GM10847 (cell line): ENCODE results near the gene ETV7.

Source experiments
- POLR2A ChIP-seq: IDR thresholded peaks from 2 replicates; pipeline ENCODE4 v1.6.1; 2011; ENCODE audit not compliant: insufficient read length; ENCODE audit errors: extremely low read depth

Gene ETV7

DNA sequence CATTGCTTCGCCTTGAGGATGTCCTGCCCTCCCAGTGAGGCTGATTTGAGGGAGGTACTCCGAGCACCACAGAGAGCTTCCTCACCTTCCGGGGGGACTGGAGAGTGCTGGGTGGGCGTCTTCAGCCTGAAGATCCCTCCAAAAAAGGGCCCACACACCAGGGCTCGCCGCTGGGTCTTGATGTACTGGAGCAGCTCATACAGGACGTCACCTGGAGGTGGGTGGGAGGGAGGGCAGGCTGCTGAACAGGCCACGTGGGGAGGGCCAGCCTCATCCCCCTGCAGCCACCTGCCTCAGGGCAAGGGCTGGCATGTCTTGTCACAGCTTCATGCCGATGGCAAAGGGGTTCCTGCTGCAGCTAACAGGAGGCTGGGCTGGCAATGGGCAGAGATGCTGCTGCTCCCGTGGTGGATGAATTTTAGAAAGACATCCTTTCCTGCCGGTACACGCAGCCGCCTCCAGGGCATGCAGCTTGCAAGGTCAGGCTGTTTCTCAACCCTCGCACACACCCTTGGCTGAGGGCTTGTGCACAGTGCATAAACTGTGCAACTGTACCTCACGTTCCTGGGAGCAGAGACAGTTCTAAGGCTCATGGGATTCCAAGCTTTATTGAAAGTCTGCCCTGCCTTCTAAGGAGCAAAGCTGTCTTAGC is 14.0 kb downstream of the ETV7 start:
- TF ChIP-seq POLR2A = no peak

DNA sequence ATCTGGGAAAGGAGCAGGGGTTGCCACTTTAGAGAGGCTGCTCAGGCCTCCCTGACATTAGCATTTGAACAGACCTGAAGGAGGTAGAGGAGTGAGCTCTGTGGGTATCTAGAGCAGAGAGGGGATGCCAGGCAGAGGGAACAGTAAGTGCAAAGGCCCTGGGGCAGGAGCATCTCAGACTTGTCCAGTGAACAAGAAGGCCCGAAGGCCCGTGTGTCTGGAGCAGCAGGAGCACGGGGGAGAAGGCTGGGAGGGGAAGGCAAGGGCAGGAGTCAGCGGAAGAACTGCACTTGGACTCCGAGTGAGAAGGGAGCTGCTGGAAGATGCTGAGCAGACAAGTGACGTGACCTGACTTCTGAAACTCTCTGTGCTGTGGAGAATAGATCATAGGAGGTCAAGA is 15.4 kb downstream of the ETV7 start:
- no peak for TF ChIP-seq POLR2A

DNA sequence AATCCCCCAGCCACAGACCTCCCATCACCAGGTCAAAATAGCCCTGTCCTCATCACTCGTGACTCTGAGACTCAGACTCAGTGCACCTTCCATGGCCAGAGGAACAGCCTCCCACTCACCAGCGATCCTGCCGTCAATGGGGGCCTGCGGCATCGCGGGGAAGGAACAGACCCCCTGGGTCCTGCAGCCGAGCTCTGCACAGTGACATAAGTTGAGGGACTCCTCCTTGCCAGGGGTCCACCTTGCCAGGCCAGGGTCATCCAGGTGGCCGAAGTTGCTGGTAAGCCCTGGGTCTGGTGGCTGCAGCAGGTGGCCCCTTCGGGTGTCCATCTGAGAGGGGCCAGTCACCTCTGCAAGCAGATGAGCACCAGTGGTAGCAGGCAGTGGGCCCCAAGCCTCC is 16.3 kb downstream of the ETV7 start:
- no peak for TF ChIP-seq POLR2A

DNA sequence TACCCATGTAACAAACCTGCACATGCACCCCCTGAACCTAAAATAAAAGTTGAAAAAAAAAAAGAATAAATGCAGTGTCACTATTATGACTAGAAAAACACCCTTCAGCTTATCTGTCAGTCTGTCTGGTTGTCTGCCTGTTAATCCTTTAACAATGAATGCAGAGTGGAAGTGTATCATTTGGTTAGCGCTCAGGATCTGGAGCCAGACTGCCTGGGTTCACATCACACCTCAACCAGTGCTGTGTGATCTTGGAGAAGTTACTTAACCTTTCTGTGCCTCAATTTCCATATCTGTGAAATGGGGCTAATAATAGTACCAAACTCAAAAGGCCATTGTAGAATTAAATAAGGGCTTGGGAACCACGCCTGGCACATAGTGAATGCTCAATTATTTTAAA is 16.8 kb downstream of the ETV7 start:
- no peak for TF ChIP-seq POLR2A

DNA sequence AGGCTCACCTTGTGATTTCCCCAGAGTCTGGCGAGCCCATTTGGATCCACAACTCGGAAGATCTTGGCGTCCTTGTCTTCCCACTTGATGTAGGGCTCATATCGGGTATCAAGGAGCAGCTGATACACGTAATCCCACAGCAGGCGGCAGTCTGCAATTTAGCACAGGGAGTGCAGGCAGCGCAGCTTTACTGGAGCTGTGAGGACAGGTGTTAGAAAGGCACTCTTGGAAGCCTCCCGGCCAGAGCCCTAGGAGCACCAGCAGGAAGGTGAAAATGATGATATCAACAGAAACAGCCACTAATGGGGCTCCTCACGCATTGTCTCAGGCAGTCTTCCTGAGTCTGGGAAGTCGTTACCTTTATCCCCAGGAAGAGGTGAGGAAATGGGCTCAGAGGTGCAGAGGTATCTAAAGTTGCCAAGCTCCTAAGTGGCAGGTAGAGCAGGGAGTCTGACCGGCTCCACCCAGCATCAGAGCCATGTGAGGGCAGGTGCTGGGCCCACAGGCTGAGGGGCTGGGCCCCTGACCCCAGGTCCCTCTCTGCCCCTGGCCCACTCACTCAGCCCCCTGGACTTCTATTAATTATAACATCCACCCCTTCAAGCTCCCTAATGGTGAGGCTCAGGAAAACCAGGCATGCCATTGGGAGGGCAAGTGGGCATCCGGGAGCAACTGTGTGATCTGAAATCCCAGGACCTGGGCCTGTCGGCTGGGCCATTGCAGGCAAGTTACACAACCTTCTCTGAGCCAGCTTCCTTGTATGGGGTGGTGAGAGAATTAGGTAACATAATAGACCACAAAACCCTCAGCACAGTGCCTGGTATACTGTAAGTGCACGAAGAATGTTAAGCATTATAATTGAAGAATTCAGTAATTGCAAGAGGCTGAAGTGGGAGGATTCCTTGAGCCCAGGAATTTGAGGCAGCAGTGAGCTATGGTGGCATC is 18.3 kb downstream of the ETV7 start:
- no peak for TF ChIP-seq POLR2A

DNA sequence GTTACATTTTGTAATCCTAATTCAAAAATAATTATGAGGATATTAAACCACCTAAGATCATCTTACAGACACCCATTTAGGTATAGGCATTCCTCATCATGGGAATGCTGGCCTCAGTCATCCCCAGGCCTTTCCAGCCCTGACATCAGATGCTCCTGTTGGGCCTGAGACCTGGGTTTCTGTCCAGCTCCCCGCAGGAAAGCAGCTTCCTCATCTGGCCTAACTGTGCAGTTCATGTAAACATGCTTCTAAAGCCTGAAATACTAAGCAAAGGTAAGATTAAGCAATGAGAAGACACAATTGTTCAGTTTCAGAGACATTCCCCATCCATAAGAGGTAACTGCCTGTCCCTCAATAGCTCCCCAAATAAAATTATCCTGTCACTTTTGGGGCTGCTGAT is 19.0 kb downstream of the ETV7 start:
- no peak for TF ChIP-seq POLR2A

DNA sequence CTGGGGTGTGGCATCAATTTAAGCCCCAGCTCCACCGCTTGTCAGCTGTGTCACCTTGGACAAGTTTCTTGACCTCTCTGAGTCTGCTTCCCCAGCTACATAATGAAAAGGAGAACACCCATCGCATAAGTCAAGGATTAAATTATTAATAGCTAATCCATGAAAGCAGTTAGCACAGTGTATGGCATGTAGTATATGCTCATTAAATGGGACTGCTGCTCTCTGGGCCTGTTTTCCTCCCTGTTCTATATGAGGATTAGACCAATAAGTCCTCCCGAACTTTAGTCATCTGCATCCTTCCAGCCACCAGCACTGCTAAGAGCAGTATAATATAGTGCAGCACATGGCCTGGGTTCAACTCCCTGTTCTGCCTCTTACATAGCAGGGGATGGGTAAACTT is 19.7 kb downstream of the ETV7 start:
- TF ChIP-seq POLR2A = no peak

DNA sequence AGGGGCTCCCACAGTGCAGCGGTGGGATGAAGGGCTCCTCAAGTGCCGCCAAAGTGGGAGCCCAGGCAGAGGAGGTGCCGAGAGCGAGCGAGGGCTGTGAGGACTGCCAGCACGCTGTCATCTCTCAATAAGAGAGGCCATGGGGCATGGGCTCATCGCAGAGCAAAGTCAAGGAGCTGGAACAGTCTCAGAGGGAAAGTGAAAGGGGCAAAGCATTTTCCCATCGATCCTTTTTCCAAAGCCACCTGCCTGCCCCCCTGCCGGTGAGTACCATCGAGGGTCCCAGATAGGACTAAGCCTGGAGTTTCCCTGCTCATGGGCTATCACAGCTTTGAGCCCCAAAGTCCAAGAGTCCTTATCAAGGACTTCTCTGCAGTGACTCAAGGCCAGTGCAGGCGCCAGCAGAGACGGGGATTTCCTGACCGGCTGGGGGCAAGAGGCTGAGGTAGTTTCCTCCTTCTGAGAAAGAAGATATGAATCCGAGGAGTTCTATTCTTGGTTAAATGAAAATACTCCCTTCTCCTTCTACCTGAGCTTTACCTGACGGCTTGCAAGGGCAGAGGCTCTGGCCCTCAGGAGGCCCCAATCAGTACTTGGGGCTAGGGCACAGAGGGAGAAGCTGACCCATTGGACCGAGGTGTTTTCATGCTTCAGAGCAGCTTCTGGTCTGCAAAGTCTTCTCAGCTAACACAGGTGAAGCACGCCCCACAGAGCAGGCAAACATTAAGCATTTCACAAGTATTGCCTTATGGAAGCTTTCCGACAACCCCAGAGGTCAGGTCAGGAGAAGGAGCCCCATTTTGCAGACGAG is 22.6 kb downstream of the ETV7 start:
- TF ChIP-seq POLR2A = no peak

DNA sequence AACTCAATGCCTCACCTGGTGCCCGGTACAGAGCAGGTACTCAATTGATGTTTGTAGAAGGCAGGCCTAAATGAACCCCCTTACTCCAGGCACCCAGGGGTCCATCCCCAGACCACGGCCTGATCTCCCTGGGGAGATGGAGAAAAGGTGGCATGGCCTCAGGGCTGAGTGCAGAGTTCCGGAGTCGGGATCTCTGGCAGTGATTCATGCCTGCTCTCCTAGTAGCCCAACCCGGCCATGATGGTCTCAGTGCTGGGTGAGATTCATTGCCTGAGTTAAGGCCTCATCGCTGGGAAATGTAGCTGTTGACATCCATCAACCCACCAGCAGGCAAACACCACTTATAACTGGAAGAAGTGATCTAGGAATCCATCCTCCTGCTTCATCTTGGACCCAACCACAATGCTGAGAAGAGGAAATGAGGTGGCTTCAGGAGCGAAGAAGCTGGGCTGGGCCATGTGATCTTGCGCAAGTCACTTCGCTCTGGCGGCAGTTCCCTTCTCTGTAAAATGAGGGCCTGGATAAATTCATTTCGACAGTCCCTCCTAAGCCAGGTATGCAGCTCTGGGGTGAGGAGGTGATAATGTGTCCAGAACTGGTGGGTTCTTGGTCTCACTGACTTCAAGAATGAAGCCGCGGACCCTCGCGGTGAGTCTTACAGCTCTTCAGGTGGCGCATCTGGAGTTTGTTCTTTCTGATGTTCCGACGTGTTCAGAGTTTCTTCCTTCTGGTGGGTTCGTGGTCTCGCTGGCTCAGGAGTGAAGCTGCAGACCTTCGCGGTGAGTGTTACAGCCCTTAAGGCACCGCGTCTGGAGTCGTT is 24.7 kb downstream of the ETV7 start:
- TF ChIP-seq POLR2A = no peak

DNA sequence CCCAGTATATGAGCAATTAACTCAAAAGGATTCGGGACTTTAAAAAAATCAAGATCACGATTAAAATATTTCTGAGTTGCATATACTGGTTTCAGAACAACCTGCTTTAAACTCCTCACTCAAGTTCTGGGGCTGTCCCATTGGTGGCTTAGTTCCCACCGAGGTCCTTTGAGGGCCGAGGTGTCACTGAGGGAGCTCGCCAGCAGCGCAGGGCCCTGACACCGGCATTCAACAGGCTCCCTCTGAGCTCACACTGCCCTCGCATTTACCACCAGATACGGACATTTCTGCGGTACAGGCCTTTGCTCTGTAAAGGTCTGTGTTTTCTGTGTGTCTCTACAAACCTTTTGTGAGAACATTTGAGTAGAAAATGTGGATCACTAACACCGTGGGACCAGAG is 26.4 kb downstream of the ETV7 start:
- no peak for TF ChIP-seq POLR2A

DNA sequence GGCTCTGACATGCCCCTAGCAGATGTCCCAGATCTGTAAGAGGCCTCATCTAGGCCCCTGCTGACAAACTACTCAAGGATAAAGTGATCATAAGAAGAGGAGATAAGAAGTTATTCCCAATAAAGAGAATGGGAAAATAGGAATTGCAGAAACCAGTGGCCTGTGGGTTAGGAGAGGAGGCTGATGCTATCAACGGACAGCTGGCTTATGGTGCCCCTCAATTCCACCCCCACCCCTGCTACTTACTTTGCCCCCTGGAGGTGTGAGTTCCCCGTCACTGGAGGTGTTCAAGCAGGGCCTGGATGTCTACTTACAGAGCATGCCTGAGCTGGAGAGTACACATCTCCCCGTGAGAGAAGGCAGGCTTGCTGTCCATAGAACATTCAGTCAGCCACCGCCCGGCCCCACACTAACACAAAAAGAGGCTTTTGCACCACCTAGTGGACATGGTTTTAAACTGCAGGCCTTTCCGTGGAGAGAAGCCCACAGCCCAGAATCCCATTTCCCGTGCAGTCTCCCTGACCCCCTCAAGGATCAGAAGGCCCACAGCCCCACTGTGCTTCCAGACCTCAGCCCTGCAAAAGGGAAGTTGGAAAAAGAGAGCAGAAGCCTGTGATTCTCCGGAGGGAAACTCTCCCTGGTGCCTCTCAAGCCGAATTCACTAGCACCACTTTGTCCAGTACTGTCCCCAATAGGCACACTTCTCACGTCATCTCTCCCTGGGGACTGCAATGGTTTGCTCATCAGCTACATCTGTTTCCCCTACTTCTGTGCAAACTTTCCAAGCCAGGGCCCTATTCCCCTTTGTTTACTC is 27.0 kb downstream of the ETV7 start:
- TF ChIP-seq POLR2A = no peak

DNA sequence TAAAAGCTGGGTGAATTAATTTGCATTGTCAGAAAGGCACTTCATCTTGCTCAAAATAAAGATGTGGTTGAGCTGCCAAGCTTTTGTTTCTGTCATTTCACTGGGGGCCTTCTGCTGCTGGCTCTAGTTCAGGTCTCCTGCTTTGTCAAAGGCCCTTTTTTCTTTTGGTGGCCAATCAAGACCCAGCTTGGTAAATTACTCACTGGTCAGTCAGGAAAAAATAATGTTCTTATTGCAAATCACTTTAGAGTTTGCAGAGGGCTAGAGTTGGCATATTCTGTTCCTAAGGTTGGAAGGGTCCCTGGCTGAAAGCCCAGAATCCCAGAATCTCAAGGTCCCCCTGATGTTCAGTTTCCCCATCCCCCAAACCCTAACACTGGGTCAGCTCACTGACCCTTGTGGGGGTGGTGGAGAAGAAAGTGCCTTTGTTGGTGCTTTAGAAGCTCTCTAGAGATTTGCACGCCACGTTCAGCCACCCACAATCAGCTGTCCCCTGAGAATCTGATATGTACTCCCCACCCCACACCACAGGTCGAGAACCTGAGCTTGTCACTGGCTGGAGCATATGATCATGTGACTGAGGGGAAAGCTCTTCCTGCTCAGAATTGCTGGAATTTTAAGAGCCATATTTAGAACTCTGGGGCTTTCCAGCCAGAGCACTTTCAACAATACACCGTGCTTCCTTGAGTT is 29.1 kb downstream of the ETV7 start:
- no peak for TF ChIP-seq POLR2A

DNA sequence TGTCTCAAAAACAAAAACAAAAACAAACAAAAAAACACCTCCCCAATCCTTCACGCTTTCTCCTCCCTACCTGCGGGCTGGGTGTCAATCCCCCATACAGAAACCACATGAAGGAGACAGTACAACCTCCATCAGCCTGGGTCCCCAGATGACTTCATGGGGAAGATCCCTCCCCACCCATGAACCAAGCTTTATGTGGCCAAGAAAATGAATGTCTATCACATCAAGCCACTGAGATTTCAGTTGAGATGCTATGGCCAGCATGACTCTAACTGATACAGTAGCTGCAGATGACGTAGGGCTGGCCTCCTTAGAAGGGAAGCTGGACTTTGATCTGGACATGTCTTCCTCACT is 29.6 kb downstream of the ETV7 start:
- TF ChIP-seq POLR2A = no peak

DNA sequence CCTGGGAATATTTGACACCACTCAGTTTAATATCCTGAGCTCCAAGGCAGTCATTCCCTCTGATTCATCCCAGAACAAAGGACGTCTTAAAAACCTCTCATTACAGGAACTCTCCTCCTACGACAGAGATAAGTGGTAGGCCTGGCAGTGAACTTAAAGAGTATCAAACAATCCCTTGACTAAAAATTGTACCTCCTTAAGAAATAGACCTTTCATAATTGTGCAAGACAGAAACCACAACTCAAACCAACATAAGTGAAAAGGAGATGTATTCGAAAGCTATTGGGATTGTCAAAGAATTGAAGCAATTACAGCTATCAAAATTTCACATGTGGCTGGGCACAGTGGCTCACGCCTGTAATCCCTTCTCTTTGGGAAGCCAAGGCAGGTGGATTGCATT is 31.6 kb downstream of the ETV7 start:
- no peak for TF ChIP-seq POLR2A
